Measurements from ENCODE around the gene LRMDA. TPM values are rescaled to one million over a fixed set of nuclear protein-coding genes. Genes with fewer than 3 reads are reported as not detected.

LRMDA gene
- total and polyA plus RNA-seq, 4 experiments from 2014 or later = not detected

- H3K27ac ChIP-seq (ENCODE audit: low read depth, low read length) = no peak overlapping the region
- no peaks in the 10 kb centered on the region for H3K4me1 ChIP-seq (ENCODE audit: insufficient read depth, low read length)
- no peak overlapping the region for H3K27ac Mint-ChIP-seq
- H3K27me3 Mint-ChIP-seq = peaks cover 14% of the 10 kb centered on the region in 2 donors
- intact Hi-C loops (cut with micrococcal nuclease) = no loop called here
- no peak for DNase-seq
- H3K36me3 Mint-ChIP-seq = no peaks in the 10 kb centered on the region
- no peak overlapping the region for H3K4me3 ChIP-seq (ENCODE audit: low read length in 2 of 2)
- no peaks in the 10 kb centered on the region for H3K27me3 ChIP-seq (ENCODE audit: insufficient read depth, low read length)
- H3K9me3 Mint-ChIP-seq = peaks cover 0 to 2% (median 0%) of the 10 kb centered on the region in 8 donors
- H3K36me3 ChIP-seq (ENCODE audit: insufficient read depth, low read length) = no peaks in the 10 kb centered on the region
- H3K9me3 ChIP-seq (ENCODE audit: control insufficient read depth in 1 of 2, low read length in 2 of 2) = no peaks in the 10 kb centered on the region
- no peak overlapping the region for H3K4me3 Mint-ChIP-seq
- ChIA-PET POLR2A (ENCODE audit: partially characterized antibody) (no interaction called here), CTCF (ENCODE audit: partially characterized antibody) (no interaction called here)
- H3K4me1 Mint-ChIP-seq = no peaks in the 10 kb centered on the region
Measured at GRCh38 chr10:75495434-75496190, 64.2 kb downstream of the LRMDA start.

- Mint-ChIP-seq H3K27ac (no peak overlapping the region), H3K36me3 (no peaks in the 10 kb centered on the region)
Measured at GRCh38 chr10:75496191-75496567, 64.8 kb downstream of the LRMDA start.

GRCh38 chr10:75497997-75498883 lies 66.8 kb downstream of the LRMDA start:
- Mint-ChIP-seq H3K9me3 (peaks cover 0 to 2% (median 0%) of the 10 kb centered on the region in 8 donors), H3K4me3 (no peak overlapping the region), H3K27me3 (peaks cover 10 to 11% of the 10 kb centered on the region in 2 donors), H3K36me3 (no peaks in the 10 kb centered on the region), H3K4me1 (no peaks in the 10 kb centered on the region), H3K27ac (no peak overlapping the region)
- intact Hi-C loops (cut with micrococcal nuclease) = no loop called here
- CTCF ChIA-PET (ENCODE audit: partially characterized antibody) = no interaction called here
- Histone ChIP-seq H3K27ac (ENCODE audit: low read depth, low read length) (no peak overlapping the region), H3K4me1 (ENCODE audit: insufficient read depth, low read length) (no peaks in the 10 kb centered on the region), H3K9me3 (ENCODE audit: control insufficient read depth in 1 of 2, low read length in 2 of 2) (no peaks in the 10 kb centered on the region), H3K36me3 (ENCODE audit: insufficient read depth, low read length) (no peaks in the 10 kb centered on the region), H3K27me3 (ENCODE audit: insufficient read depth, low read length) (no peaks in the 10 kb centered on the region), H3K4me3 (ENCODE audit: low read length in 2 of 2) (no peak overlapping the region)
- POLR2A ChIA-PET (ENCODE audit: partially characterized antibody) = no interaction called here
- no peak for DNase-seq

More at GRCh38 chr10:75496191-75496567, 64.8 kb downstream of the LRMDA start:
- no peaks in the 10 kb centered on the region for H3K4me1 ChIP-seq (ENCODE audit: insufficient read depth, low read length)
- CTCF ChIA-PET (ENCODE audit: partially characterized antibody) = no interaction called here
- Mint-ChIP-seq H3K4me3 (no peak overlapping the region), H3K4me1 (no peaks in the 10 kb centered on the region), H3K9me3 (peaks cover 0 to 2% (median 0%) of the 10 kb centered on the region in 8 donors), H3K27me3 (peaks cover 14% of the 10 kb centered on the region in 2 donors)
- intact Hi-C loops (cut with micrococcal nuclease) = no loop called here
- no peak overlapping the region for H3K4me3 ChIP-seq (ENCODE audit: low read length in 2 of 2)
- H3K9me3 ChIP-seq (ENCODE audit: control insufficient read depth in 1 of 2, low read length in 2 of 2) = no peaks in the 10 kb centered on the region
- POLR2A ChIA-PET (ENCODE audit: partially characterized antibody) = no interaction called here
- no peak overlapping the region for H3K27ac ChIP-seq (ENCODE audit: low read depth, low read length)
- no peaks in the 10 kb centered on the region for H3K27me3 ChIP-seq (ENCODE audit: insufficient read depth, low read length)
- DNase-seq = no peak
- H3K36me3 ChIP-seq (ENCODE audit: insufficient read depth, low read length) = no peaks in the 10 kb centered on the region

GRCh38 chr10:75498884-75499350 lies 67.5 kb downstream of the LRMDA start:
- no peak overlapping the region for H3K27ac Mint-ChIP-seq
- DNase-seq = no peak
- H3K4me3 Mint-ChIP-seq = peak overlapping the region in 1 of 8 donors; percentile 21
- Histone ChIP-seq H3K4me3 (ENCODE audit: low read length in 2 of 2) (no peak overlapping the region), H3K4me1 (ENCODE audit: insufficient read depth, low read length) (no peaks in the 10 kb centered on the region), H3K27ac (ENCODE audit: low read depth, low read length) (no peak overlapping the region), H3K9me3 (ENCODE audit: control insufficient read depth in 1 of 2, low read length in 2 of 2) (no peaks in the 10 kb centered on the region), H3K36me3 (ENCODE audit: insufficient read depth, low read length) (no peaks in the 10 kb centered on the region), H3K27me3 (ENCODE audit: insufficient read depth, low read length) (no peaks in the 10 kb centered on the region)
- intact Hi-C loops (cut with micrococcal nuclease) = no loop called here
- ChIA-PET CTCF (ENCODE audit: partially characterized antibody) (no interaction called here), POLR2A (ENCODE audit: partially characterized antibody) (no interaction called here)
- no peaks in the 10 kb centered on the region for H3K36me3 Mint-ChIP-seq
- H3K9me3 Mint-ChIP-seq = peaks cover 0 to 2% (median 0%) of the 10 kb centered on the region in 8 donors
- H3K27me3 Mint-ChIP-seq = peaks cover 10 to 11% of the 10 kb centered on the region in 2 donors
- H3K4me1 Mint-ChIP-seq = no peaks in the 10 kb centered on the region

GRCh38 chr10:75499556-75500160 lies 68.2 kb downstream of the LRMDA start:
- Mint-ChIP-seq H3K36me3 (no peaks in the 10 kb centered on the region), H3K27me3 (peaks cover 9 to 14% of the 10 kb centered on the region in 2 donors), H3K9me3 (peaks cover 0 to 2% (median 0%) of the 10 kb centered on the region in 8 donors), H3K27ac (no peak overlapping the region), H3K4me1 (no peaks in the 10 kb centered on the region), H3K4me3 (no peak overlapping the region)
- H3K9me3 ChIP-seq (ENCODE audit: control insufficient read depth in 1 of 2, low read length in 2 of 2) = no peaks in the 10 kb centered on the region
- ChIA-PET POLR2A (ENCODE audit: partially characterized antibody) (no interaction called here), CTCF (ENCODE audit: partially characterized antibody) (no interaction called here)
- no peak for DNase-seq
- H3K36me3 ChIP-seq (ENCODE audit: insufficient read depth, low read length) = no peaks in the 10 kb centered on the region
- H3K27ac ChIP-seq (ENCODE audit: low read depth, low read length) = no peak overlapping the region
- H3K4me3 ChIP-seq (ENCODE audit: low read length in 2 of 2) = no peak overlapping the region
- no peaks in the 10 kb centered on the region for H3K4me1 ChIP-seq (ENCODE audit: insufficient read depth, low read length)
- intact Hi-C loops (cut with micrococcal nuclease) = no loop called here
- H3K27me3 ChIP-seq (ENCODE audit: insufficient read depth, low read length) = no peaks in the 10 kb centered on the region

- intact Hi-C loops (cut with micrococcal nuclease) = no loop called here
- H3K9me3 Mint-ChIP-seq = peaks cover 0 to 5% (median 0%) of the 10 kb centered on the region in 8 donors
- DNase-seq = no peak
- Histone ChIP-seq H3K4me3 (ENCODE audit: low read length in 2 of 2) (no peak overlapping the region), H3K9me3 (ENCODE audit: control insufficient read depth in 1 of 2, low read length in 2 of 2) (no peaks in the 10 kb centered on the region), H3K4me1 (ENCODE audit: insufficient read depth, low read length) (no peaks in the 10 kb centered on the region), H3K27me3 (ENCODE audit: insufficient read depth, low read length) (no peaks in the 10 kb centered on the region), H3K27ac (ENCODE audit: low read depth, low read length) (no peak overlapping the region), H3K36me3 (ENCODE audit: insufficient read depth, low read length) (no peaks in the 10 kb centered on the region)
- POLR2A ChIA-PET (ENCODE audit: partially characterized antibody) = no interaction called here
- H3K4me3 Mint-ChIP-seq = no peak overlapping the region
- no peaks in the 10 kb centered on the region for H3K4me1 Mint-ChIP-seq
- peaks cover 6 to 17% of the 10 kb centered on the region in 2 donors for H3K27me3 Mint-ChIP-seq
- H3K27ac Mint-ChIP-seq = no peak overlapping the region
- H3K36me3 Mint-ChIP-seq = no peaks in the 10 kb centered on the region
- CTCF ChIA-PET (ENCODE audit: partially characterized antibody) = no interaction called here
Measured at GRCh38 chr10:75502389-75502788, 71.0 kb downstream of the LRMDA start.

GRCh38 chr10:75502838-75503237 lies 71.4 kb downstream of the LRMDA start:
- Mint-ChIP-seq H3K4me3 (no peak overlapping the region), H3K36me3 (no peaks in the 10 kb centered on the region), H3K4me1 (no peaks in the 10 kb centered on the region), H3K27me3 (peaks cover 4 to 17% of the 10 kb centered on the region in 2 donors), H3K27ac (no peak overlapping the region), H3K9me3 (peaks cover 0 to 5% (median 0%) of the 10 kb centered on the region in 8 donors)
- H3K9me3 ChIP-seq (ENCODE audit: control insufficient read depth in 1 of 2, low read length in 2 of 2) = no peaks in the 10 kb centered on the region
- no peaks in the 10 kb centered on the region for H3K36me3 ChIP-seq (ENCODE audit: insufficient read depth, low read length)
- CTCF ChIA-PET (ENCODE audit: partially characterized antibody) = no interaction called here
- no peaks in the 10 kb centered on the region for H3K4me1 ChIP-seq (ENCODE audit: insufficient read depth, low read length)
- POLR2A ChIA-PET (ENCODE audit: partially characterized antibody) = no interaction called here
- intact Hi-C loops (cut with micrococcal nuclease) = no loop called here
- DNase-seq = no peak
- H3K27me3 ChIP-seq (ENCODE audit: insufficient read depth, low read length) = no peaks in the 10 kb centered on the region
- no peak overlapping the region for H3K4me3 ChIP-seq (ENCODE audit: low read length in 2 of 2)
- no peak overlapping the region for H3K27ac ChIP-seq (ENCODE audit: low read depth, low read length)
